K562 (cell line): ENCODE results near the gene DPM1. TPM values are rescaled to one million over a fixed set of nuclear protein-coding genes. Genes with fewer than 3 reads are reported as not detected.

ENCODE experiments used
- CBX1 ChIP-seq: sonication (generic); IDR thresholded peaks from 2 replicates; pipeline ENCODE4 v1.6.1; 2016; ENCODE audit warnings: antibody characterized with exemption, low read depth, mild to moderate bottlenecking
- CBX2 ChIP-seq: fragments of 200-600 bp; sonication (generic); IDR thresholded peaks from one replicate; pipeline ENCODE4 v1.6.1; 2012; ENCODE audit warnings: mild to moderate bottlenecking, low read length, inconsistent platforms; ENCODE audit not compliant: insufficient read depth, poor library complexity, severe bottlenecking
- CCNT2 ChIP-seq: IDR thresholded peaks from 2 replicates; pipeline ENCODE4 v1.6.1; 2011; ENCODE audit warnings: borderline replicate concordance, low read depth, mild to moderate bottlenecking, moderate library complexity, mixed read lengths, low read length; ENCODE audit not compliant: insufficient read length; ENCODE audit errors: extremely low read depth
- DPF2 ChIP-seq: fragments of 450-650 bp; IDR thresholded peaks from 2 replicates; pipeline ENCODE4 v1.6.1; 2016
- ERF ChIP-seq: fragments of 450-650 bp; formaldehyde crosslinking; IDR thresholded peaks from 2 replicates; pipeline ENCODE4 v1.4.0; 2020; ENCODE audit warnings: mild to moderate bottlenecking, mixed read lengths
- ETV6 ChIP-seq, 3 experiments: fragments of 150-350 bp in 1 of 3; sonication (generic) in 1 of 3; formaldehyde crosslinking in 1 of 3; IDR thresholded peaks; 2 replicates each; pipeline versions ENCODE4 v1.6.1 to v1.8.0; 2014 to 2022; ENCODE audit warnings: borderline replicate concordance in 2 of 3, low read depth in 2 of 3, antibody characterized with exemption in 1 of 3, low read length in 1 of 3, mild to moderate bottlenecking in 1 of 3, missing genetic modification reagents in 1 of 3
- FOXP1 ChIP-seq: sonication (generic); formaldehyde crosslinking; IDR thresholded peaks from 2 replicates; pipeline ENCODE4 v1.8.0; 2022; ENCODE audit warnings: mild to moderate bottlenecking, missing genetic modification reagents
- HNRNPUL1 ChIP-seq: fragments of 200-400 bp; formaldehyde crosslinking; IDR thresholded peaks from 2 replicates; pipeline ENCODE4 v1.6.1; 2017; ENCODE audit warnings: low read length
- KHSRP ChIP-seq: fragments of 450-650 bp; IDR thresholded peaks from 2 replicates; pipeline ENCODE4 v1.6.1; 2017
- LARP7 ChIP-seq: fragments of 450-650 bp; IDR thresholded peaks from 2 replicates; pipeline ENCODE4 v1.6.1; 2016
- POLR2G ChIP-seq: fragments of 200-400 bp; formaldehyde crosslinking; IDR thresholded peaks from 2 replicates; pipeline ENCODE4 v1.6.1; 2017; ENCODE audit warnings: low read depth, mild to moderate bottlenecking, antibody characterized with exemption, low read length, moderate library complexity
- SMAD2 ChIP-seq: fragments of 150-350 bp; IDR thresholded peaks from 2 replicates; pipeline ENCODE4 v1.6.1; 2014; ENCODE audit warnings: low read depth, mild to moderate bottlenecking, low read length
- TAF7 ChIP-seq: fragments of 450-650 bp; IDR thresholded peaks from 2 replicates; pipeline ENCODE4 v1.6.1; 2016; ENCODE audit warnings: missing genetic modification characterization, missing compliant biosample characterization
- TBL1XR1 ChIP-seq, 2 experiments: IDR thresholded peaks; 2 replicates each; pipeline ENCODE4 v1.6.1; 2012; ENCODE audit warnings: improper control_type of control experiment in 2 of 2, low read length in 2 of 2, mild to moderate bottlenecking in 1 of 2
- THAP7 ChIP-seq: fragments of 250-450 bp; sonication (Bioruptor Pico); IDR thresholded peaks from 2 replicates; pipeline ENCODE4 v1.5.0; 2021
- THRAP3 ChIP-seq: fragments of 450-650 bp; IDR thresholded peaks from 2 replicates; pipeline ENCODE4 v1.6.1; 2016; ENCODE audit warnings: mild to moderate bottlenecking, inconsistent platforms, borderline replicate concordance
- YY1 ChIP-seq, 3 experiments: IDR thresholded peaks; 2 replicates each; pipeline ENCODE4 v1.6.1; 2011; ENCODE audit warnings: low read length in 2 of 3, mild to moderate bottlenecking in 2 of 3, moderate library complexity in 2 of 3, borderline replicate concordance in 1 of 3, control low read depth in 1 of 3, low read depth in 1 of 3; ENCODE audit not compliant: insufficient read depth in 3 of 3, insufficient replicate concordance in 2 of 3, control insufficient read depth in 1 of 3, insufficient read length in 1 of 3; ENCODE audit errors: extremely low read depth in 1 of 3
- ZNF431 ChIP-seq: sonication (generic); formaldehyde crosslinking; IDR thresholded peaks from 2 replicates; pipeline ENCODE4 v1.8.0; 2022; ENCODE audit warnings: mild to moderate bottlenecking, missing genetic modification reagents
- polyA plus RNA-seq, 8 experiments: library from polyadenylated mRNA; depleted of rRNA in 4 of 8; stranded (reverse) in 5 of 8; unstranded in 3 of 8; fragments of >200 nt; fragmentation: Nextera tagmentation in 2 of 8; fragmentation: Illumina TruSeq in 1 of 8; extraction: Ambion mirVana in 2 of 8; extraction: Trizol in 1 of 8; gene quantifications; 2 replicates each; pipeline versions ENCODE4 v1.2.1 to v1.2.3, GENCODE V29; 2011 to 2014; ENCODE audit warnings: inconsistent platforms in 1 of 8, missing spikeins in 1 of 8
- total RNA-seq, 7 experiments: library from RNA; depleted of rRNA in 6 of 7; stranded (reverse); fragments of >200 nt in 6 of 7; fragmentation: Illumina TruSeq in 2 of 7; extraction: Trizol in 2 of 7; gene quantifications; 2 replicates each; pipeline versions ENCODE4 v1.2.1 to v1.2.3, GENCODE V29; 2011 to 2021; ENCODE audit warnings: low replicate concordance in 1 of 7
- TF ChIP-seq, protein P1 (sequence below): sonication (generic); formaldehyde crosslinking; IDR thresholded peaks from 2 replicates; pipeline ENCODE4 v1.8.0; 2022; ENCODE audit warnings: missing genetic modification reagents, mild to moderate bottlenecking, borderline replicate concordance
- TF ChIP-seq, protein P2 (sequence below): fragments of 250-450 bp; sonication (Bioruptor Pico); IDR thresholded peaks from 2 replicates; pipeline ENCODE4 v1.4.0; 2020
- TF ChIP-seq, protein P3 (sequence below): fragments of 450-650 bp; IDR thresholded peaks from 2 replicates; pipeline ENCODE4 v1.6.1; 2016

Gene DPM1
- total and polyA plus RNA-seq, 9 of the 15 experiments (the other 6 are each of a cell fraction or from before 2014, with no cell fraction given): 75.2 to 190 (median 153) TPM

DNA sequence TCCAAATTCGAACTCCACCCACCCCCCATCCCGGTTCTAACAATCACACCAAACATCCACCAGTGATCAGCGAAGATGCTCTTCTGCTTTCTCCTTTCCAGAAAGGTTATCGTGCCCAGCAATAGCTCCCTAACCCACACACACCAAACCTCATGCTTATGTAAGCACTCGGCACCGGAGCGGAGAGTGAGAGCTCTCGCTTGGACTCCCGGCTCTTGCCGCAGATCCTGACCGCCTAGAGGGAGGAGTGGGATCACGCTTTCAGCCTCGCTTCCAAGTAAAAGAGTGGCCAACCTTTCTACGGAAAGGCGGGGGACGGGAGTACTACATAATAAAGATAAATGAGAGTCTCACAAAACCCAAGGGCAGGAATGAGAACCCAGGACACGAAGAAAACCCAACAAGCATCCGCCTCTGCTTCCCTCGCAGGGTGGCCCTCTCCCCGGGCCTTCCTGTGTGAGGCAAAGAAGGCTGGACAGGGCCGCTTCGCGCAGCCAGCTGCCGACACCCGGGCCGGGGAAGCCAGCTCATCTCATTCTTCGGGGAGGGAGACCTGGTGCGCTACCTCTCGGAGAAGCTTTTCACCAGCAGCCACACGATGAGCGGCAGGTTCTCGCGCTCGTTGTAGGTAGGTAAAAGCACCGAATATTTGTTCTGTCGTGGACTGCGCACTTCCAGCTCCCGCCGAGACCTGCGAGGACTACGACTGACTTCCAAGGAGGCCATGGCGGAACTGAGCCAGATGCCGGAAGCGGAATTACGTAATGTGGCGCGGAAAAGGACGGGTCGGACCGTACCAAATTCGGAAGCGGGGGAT is at the start of gene DPM1 (continued):
- TF ChIP-seq, protein P1, sequence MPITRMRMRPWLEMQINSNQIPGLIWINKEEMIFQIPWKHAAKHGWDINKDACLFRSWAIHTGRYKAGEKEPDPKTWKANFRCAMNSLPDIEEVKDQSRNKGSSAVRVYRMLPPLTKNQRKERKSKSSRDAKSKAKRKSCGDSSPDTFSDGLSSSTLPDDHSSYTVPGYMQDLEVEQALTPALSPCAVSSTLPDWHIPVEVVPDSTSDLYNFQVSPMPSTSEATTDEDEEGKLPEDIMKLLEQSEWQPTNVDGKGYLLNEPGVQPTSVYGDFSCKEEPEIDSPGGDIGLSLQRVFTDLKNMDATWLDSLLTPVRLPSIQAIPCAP: no peak
- TF ChIP-seq DPF2: no peak
- peak; percentile 48 to 92 (median 86) for TF ChIP-seq YY1 (IDR thresholded peaks at IDR 0.05; ENCODE audit: borderline replicate concordance in 1 of 3, control insufficient read depth in 1 of 3, extremely low read depth in 1 of 3, insufficient read depth in 3 of 3, insufficient read length in 1 of 3, insufficient replicate concordance in 2 of 3, low read depth in 1 of 3, low read length in 2 of 3)
- TF ChIP-seq, protein P2, sequence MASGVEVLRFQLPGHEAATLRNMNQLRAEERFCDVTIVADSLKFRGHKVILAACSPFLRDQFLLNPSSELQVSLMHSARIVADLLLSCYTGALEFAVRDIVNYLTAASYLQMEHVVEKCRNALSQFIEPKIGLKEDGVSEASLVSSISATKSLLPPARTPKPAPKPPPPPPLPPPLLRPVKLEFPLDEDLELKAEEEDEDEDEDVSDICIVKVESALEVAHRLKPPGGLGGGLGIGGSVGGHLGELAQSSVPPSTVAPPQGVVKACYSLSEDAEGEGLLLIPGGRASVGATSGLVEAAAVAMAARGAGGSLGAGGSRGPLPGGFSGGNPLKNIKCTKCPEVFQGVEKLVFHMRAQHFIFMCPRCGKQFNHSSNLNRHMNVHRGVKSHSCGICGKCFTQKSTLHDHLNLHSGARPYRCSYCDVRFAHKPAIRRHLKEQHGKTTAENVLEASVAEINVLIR: no peak; the same call in 1 of the 2 replicates
- TF ChIP-seq CCNT2: no peak
- TF ChIP-seq ERF (CRISPR knock-in tag): no peak
- no peak for TF ChIP-seq CBX2
- peak in 1 of 2 experiments; percentile 68; a peak in 1 of 4 replicates for TF ChIP-seq ETV6 (IDR thresholded peaks at IDR 0.05; ENCODE audit: borderline replicate concordance in 1 of 2, low read depth in 2 of 2, low read length in 1 of 2)
- peak; percentile 87; the same call in 1 of the 2 replicates for TF ChIP-seq ETV6 (CRISPR knock-in tag; IDR thresholded peaks at IDR 0.05; ENCODE audit: borderline replicate concordance)
- no peak for TF ChIP-seq THRAP3
- peak; percentile 92 for TF ChIP-seq POLR2G
- TF ChIP-seq KHSRP: 0 out of 2 replicates have a peak, but pooled peaks have one; percentile 42
- TF ChIP-seq HNRNPUL1: no peak
- peak; percentile 90 for TF ChIP-seq FOXP1 (CRISPR knock-in tag)
- TF ChIP-seq ZNF431: peak; percentile 70
- TF ChIP-seq CBX1: 0 out of 2 replicates have a peak, but pooled peaks have one; percentile 42
- no peak for TF ChIP-seq TBL1XR1 (IDR thresholded peaks at IDR 0.05; ENCODE audit: low read length in 2 of 2)
- TF ChIP-seq, protein P3, sequence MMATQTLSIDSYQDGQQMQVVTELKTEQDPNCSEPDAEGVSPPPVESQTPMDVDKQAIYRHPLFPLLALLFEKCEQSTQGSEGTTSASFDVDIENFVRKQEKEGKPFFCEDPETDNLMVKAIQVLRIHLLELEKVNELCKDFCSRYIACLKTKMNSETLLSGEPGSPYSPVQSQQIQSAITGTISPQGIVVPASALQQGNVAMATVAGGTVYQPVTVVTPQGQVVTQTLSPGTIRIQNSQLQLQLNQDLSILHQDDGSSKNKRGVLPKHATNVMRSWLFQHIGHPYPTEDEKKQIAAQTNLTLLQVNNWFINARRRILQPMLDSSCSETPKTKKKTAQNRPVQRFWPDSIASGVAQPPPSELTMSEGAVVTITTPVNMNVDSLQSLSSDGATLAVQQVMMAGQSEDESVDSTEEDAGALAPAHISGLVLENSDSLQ: no peak
- peak; percentile 99 for TF ChIP-seq TAF7 (tag)
- TF ChIP-seq SMAD2: no peak
- no peak for TF ChIP-seq LARP7
- TF ChIP-seq THAP7 (CRISPR knock-in tag): 0 out of 2 replicates have a peak, but pooled peaks have one; percentile 32
